Mesothelial cell of epicardium (in vitro differentiated cells): ENCODE data around the gene CENPP. TPM values are rescaled to one million over a fixed set of nuclear protein-coding genes. Genes with fewer than 3 reads are reported as not detected.

Experiments used
- DNase-seq, 2 experiments: peaks; one replicate each; pipeline ENCODE4 v3.0.0; 2021; ENCODE audit warnings: low spot score in 2 of 2; ENCODE audit not compliant: unreplicated experiment in 2 of 2
- H3K27ac Mint-ChIP-seq: 2 replicates; pipeline ENCODE4 v1.8.0; 2021; ENCODE audit warnings: mixed read lengths
- H3K27me3 Mint-ChIP-seq: 2 replicates; pipeline ENCODE4 v1.8.0; 2021; ENCODE audit warnings: low read depth, mixed read lengths
- H3K36me3 Mint-ChIP-seq: 2 replicates; pipeline ENCODE4 v1.8.0; 2021; ENCODE audit warnings: mixed read lengths
- H3K4me1 Mint-ChIP-seq: 2 replicates; pipeline ENCODE4 v1.8.0; 2021; ENCODE audit warnings: mixed read lengths
- H3K4me3 Mint-ChIP-seq: 2 replicates; pipeline ENCODE4 v1.8.0; 2021; ENCODE audit warnings: mild to moderate bottlenecking, moderate library complexity, mixed read lengths
- H3K9me3 Mint-ChIP-seq: 2 replicates; pipeline ENCODE4 v1.8.0; 2021; ENCODE audit warnings: mixed read lengths
- CTCF ChIP-seq: fragments of 200-600 bp; sonication (generic); IDR thresholded peaks from one replicate; pipeline ENCODE4 v1.5.0; 2021; ENCODE audit warnings: antibody characterized with exemption; ENCODE audit not compliant: unreplicated experiment
- total RNA-seq: library from RNA; stranded (reverse); gene quantifications from 3 replicates; pipeline ENCODE4 v1.2.1, GENCODE V29; 2021

CENPP gene
- total RNA-seq, 1 donor from 2014 or later = 7.8 TPM

GRCh38 chr9:92468206-92468605 is 142.5 kb downstream of the CENPP start:
- Mint-ChIP-seq H3K36me3 (no peaks in the 10 kb centered on the region), H3K4me1 (peaks cover 6% of the 10 kb centered on the region), H3K27ac (no peak overlapping the region), H3K27me3 (no peaks in the 10 kb centered on the region), H3K4me3 (no peak overlapping the region), H3K9me3 (no peaks in the 10 kb centered on the region)
- TF ChIP-seq CTCF = no peak
- DNase-seq = no peak

- no peak for DNase-seq
- H3K27me3 Mint-ChIP-seq = no peaks in the 10 kb centered on the region
- H3K9me3 Mint-ChIP-seq = no peaks in the 10 kb centered on the region
- no peaks in the 10 kb centered on the region for H3K36me3 Mint-ChIP-seq
- H3K4me1 Mint-ChIP-seq = peaks cover 5% of the 10 kb centered on the region
- H3K27ac Mint-ChIP-seq = no peak overlapping the region
- no peak for TF ChIP-seq CTCF
- H3K4me3 Mint-ChIP-seq = no peak overlapping the region
These were observed 148.8 kb downstream of the CENPP start for GRCh38 chr9:92474587-92474986.

- DNase-seq = no peak
- H3K4me3 Mint-ChIP-seq = no peak overlapping the region
- no peaks in the 10 kb centered on the region for H3K27me3 Mint-ChIP-seq
- no peak for TF ChIP-seq CTCF
- H3K9me3 Mint-ChIP-seq = no peaks in the 10 kb centered on the region
- H3K27ac Mint-ChIP-seq = no peak overlapping the region
- no peaks in the 10 kb centered on the region for H3K36me3 Mint-ChIP-seq
- peaks cover 19% of the 10 kb centered on the region for H3K4me1 Mint-ChIP-seq
These were observed 151.2 kb downstream of the CENPP start for GRCh38 chr9:92476962-92477361.

- no peaks in the 10 kb centered on the region for H3K36me3 Mint-ChIP-seq
- no peaks in the 10 kb centered on the region for H3K27me3 Mint-ChIP-seq
- no peak for TF ChIP-seq CTCF
- H3K4me3 Mint-ChIP-seq = no peak overlapping the region
- DNase-seq = no peak
- H3K4me1 Mint-ChIP-seq = peaks cover 25% of the 10 kb centered on the region
- H3K27ac Mint-ChIP-seq = no peak overlapping the region
- H3K9me3 Mint-ChIP-seq = no peaks in the 10 kb centered on the region
These were observed 153.0 kb downstream of the CENPP start for GRCh38 chr9:92478783-92479182.

GRCh38 chr9:92479346-92479745 is 153.6 kb downstream of the CENPP start:
- no peak for DNase-seq
- H3K27ac Mint-ChIP-seq = no peak overlapping the region
- H3K9me3 Mint-ChIP-seq = no peaks in the 10 kb centered on the region
- H3K27me3 Mint-ChIP-seq = no peaks in the 10 kb centered on the region
- no peak overlapping the region for H3K4me3 Mint-ChIP-seq
- H3K36me3 Mint-ChIP-seq = no peaks in the 10 kb centered on the region
- no peak for TF ChIP-seq CTCF
- peaks cover 25% of the 10 kb centered on the region for H3K4me1 Mint-ChIP-seq

- Mint-ChIP-seq H3K36me3 (no peaks in the 10 kb centered on the region), H3K27me3 (no peaks in the 10 kb centered on the region), H3K4me3 (no peak overlapping the region), H3K4me1 (peaks cover 25% of the 10 kb centered on the region), H3K27ac (peak overlapping the region; percentile 36), H3K9me3 (no peaks in the 10 kb centered on the region)
- no peak for DNase-seq
- TF ChIP-seq CTCF = no peak
These were observed 154.6 kb downstream of the CENPP start for GRCh38 chr9:92480291-92480771.
